Gastrocnemius medialis (tissue), 4 donors: ENCODE measurements around the gene TAAR1. TPM values are rescaled to one million over a fixed set of nuclear protein-coding genes. Genes with fewer than 3 reads are reported as not detected.

Experiments
- ATAC-seq, 2 donors: fragments of 150-250 bp; one replicate each; pipeline ENCODE4 v1.9.1; 2016
- DNase-seq, 2 donors: peaks; one replicate each; pipeline ENCODE4 v3.0.0-alpha.2; 2019
- H3K27ac ChIP-seq, 4 donors: fragments of 200-600 bp; sonication (generic); 1 replicate in 1 of 4; 2 replicates in 3 of 4; pipeline ENCODE4 v1.5.1; 2016 to 2018; ENCODE audit warnings: mild to moderate bottlenecking in 2 of 4, moderate library complexity in 1 of 4
- H3K27me3 ChIP-seq, 3 donors: fragments of 200-600 bp; sonication (generic) in 2 of 3; 1 replicate in 1 of 3; 2 replicates in 2 of 3; pipeline versions ENCODE4 v1.5.1 to v1.6.0; 2016 to 2019; ENCODE audit warnings: mild to moderate bottlenecking in 1 of 3, moderate library complexity in 1 of 3
- H3K36me3 ChIP-seq, 2 donors: fragments of 200-600 bp; sonication (generic) in 1 of 2; one replicate each; pipeline ENCODE4 v1.5.1; 2017 to 2018
- H3K4me1 ChIP-seq, 2 donors: fragments of 200-600 bp; sonication (generic) in 1 of 2; one replicate each; pipeline ENCODE4 v1.5.1; 2016 to 2017; ENCODE audit warnings: mild to moderate bottlenecking in 2 of 2
- H3K4me3 ChIP-seq, 4 donors: fragments of 200-600 bp; sonication (generic) in 3 of 4; 1 replicate in 1 of 4; 2 replicates in 3 of 4; pipeline ENCODE4 v1.5.1; 2016 to 2019; ENCODE audit warnings: mild to moderate bottlenecking in 2 of 4
- H3K9me3 ChIP-seq, 3 donors: fragments of 200-600 bp; sonication (generic) in 2 of 3; 1 replicate in 1 of 3; 2 replicates in 2 of 3; pipeline ENCODE4 v1.5.1; 2016 to 2019
- POLR2A ChIP-seq, 2 donors: fragments of 450-650 bp; IDR thresholded peaks; one replicate each; pipeline ENCODE4 v1.6.1; 2017; ENCODE audit warnings: antibody characterized with exemption in 2 of 2, mild to moderate bottlenecking in 2 of 2, moderate library complexity in 2 of 2
- in situ Hi-C, 4 donors: fragments of 200-750 bp; cut with MboI; loops; one replicate each; pipeline versions ENCODE4 v1.15.0 to v1.8.0; 2017; ENCODE audit warnings: low sequenced_read_pairs in 4 of 4
- intact Hi-C: fragments of 100-400 bp; cut with DNase I; formaldehyde crosslinking; loops from one replicate; pipeline ENCODE4 v1.15.1; 2023; ENCODE audit warnings: low total_unique reads
- total RNA-seq, 4 donors: library from RNA; depleted of rRNA; stranded (reverse); fragments of >200 nt; gene quantifications; one replicate each; pipeline versions ENCODE4 v1.1.0 to v1.2.3, GENCODE V29; 2016
- TF ChIP-seq, protein P1 (sequence below), 5 experiments: fragments of 450-650 bp in 3 of 5; fragments of 200-600 bp in 2 of 5; sonication (generic) in 2 of 5; IDR thresholded peaks in 4 of 5; conservative IDR thresholded peaks in 1 of 5; 1 replicate in 4 of 5; 2 replicates in 1 of 5; pipeline ENCODE4 v1.5.1; 2016 to 2019; ENCODE audit warnings: antibody characterized with exemption in 5 of 5, mild to moderate bottlenecking in 3 of 5, moderate library complexity in 3 of 5

Gene TAAR1
- total RNA-seq, 4 donors from 2014 or later, result not detected

DNA sequence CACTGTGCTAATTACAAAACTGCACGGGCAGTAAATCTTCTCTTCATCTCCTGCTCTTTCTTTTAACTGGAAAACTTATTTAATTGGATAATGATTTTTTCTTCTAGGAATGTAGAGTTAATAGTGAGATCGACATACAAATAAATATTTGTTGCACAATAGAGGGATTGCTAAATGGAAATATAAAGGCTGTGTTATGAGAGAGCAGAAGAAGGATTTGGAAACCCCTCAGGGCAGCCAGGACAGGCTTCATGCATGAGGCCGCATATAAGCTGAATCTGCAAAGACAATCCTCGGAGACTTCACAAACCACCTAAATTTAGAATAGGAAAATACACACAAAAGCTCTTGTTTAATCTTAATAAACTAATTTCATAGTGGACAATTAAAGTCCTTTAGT lies 2.9 kb upstream of the TAAR1 start:
- Histone ChIP-seq H3K4me3 (no peak overlapping the region), H3K36me3 (no peaks in the 10 kb centered on the region), H3K27me3 (no peaks in the 10 kb centered on the region), H3K9me3 (no peaks in the 10 kb centered on the region), H3K27ac (no peak overlapping the region), H3K4me1 (no peaks in the 10 kb centered on the region)
- ATAC-seq (no peak), DNase-seq (no peak)
- in situ Hi-C loops (no loop called here), intact Hi-C loops (no loop called here)
- TF ChIP-seq, protein P1, sequence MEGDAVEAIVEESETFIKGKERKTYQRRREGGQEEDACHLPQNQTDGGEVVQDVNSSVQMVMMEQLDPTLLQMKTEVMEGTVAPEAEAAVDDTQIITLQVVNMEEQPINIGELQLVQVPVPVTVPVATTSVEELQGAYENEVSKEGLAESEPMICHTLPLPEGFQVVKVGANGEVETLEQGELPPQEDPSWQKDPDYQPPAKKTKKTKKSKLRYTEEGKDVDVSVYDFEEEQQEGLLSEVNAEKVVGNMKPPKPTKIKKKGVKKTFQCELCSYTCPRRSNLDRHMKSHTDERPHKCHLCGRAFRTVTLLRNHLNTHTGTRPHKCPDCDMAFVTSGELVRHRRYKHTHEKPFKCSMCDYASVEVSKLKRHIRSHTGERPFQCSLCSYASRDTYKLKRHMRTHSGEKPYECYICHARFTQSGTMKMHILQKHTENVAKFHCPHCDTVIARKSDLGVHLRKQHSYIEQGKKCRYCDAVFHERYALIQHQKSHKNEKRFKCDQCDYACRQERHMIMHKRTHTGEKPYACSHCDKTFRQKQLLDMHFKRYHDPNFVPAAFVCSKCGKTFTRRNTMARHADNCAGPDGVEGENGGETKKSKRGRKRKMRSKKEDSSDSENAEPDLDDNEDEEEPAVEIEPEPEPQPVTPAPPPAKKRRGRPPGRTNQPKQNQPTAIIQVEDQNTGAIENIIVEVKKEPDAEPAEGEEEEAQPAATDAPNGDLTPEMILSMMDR (IDR thresholded peaks at IDR 0.05 in 4 of 5, conservative IDR thresholded peaks at IDR 0.05 in 1 of 5), result no peak
- no peak for TF ChIP-seq POLR2A (IDR thresholded peaks at IDR 0.05)

DNA sequence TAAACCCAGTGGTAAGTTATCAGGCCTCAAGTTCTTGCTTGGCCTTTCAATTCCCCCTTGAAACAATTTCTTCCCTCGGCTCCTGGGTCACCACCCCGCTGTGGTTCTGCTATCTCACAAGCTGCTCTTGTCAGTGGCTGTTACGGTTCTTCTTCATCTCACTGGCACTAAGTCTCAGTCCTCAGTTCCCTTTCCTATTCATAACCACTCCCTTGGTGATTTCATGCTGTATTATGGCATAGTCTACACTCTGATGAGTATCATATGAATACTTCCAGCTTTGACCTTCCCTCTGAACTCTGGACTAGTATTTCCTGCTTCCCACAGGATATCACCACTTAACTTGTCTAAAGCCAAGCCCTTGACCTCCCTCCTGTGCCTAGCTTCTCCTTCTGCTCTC lies 7.9 kb downstream of the TAAR1 start:
- Histone ChIP-seq H3K27ac (no peak overlapping the region), H3K36me3 (no peaks in the 10 kb centered on the region), H3K27me3 (no peaks in the 10 kb centered on the region), H3K9me3 (no peaks in the 10 kb centered on the region), H3K4me3 (no peak overlapping the region), H3K4me1 (no peaks in the 10 kb centered on the region)
- in situ Hi-C loops, result no loop called here
- ATAC-seq (no peak), DNase-seq (no peak)
- intact Hi-C loops, result no loop called here
- no peak for TF ChIP-seq POLR2A (IDR thresholded peaks at IDR 0.05)
- TF ChIP-seq, protein P1 (IDR thresholded peaks at IDR 0.05 in 4 of 5, conservative IDR thresholded peaks at IDR 0.05 in 1 of 5), result no peak

DNA sequence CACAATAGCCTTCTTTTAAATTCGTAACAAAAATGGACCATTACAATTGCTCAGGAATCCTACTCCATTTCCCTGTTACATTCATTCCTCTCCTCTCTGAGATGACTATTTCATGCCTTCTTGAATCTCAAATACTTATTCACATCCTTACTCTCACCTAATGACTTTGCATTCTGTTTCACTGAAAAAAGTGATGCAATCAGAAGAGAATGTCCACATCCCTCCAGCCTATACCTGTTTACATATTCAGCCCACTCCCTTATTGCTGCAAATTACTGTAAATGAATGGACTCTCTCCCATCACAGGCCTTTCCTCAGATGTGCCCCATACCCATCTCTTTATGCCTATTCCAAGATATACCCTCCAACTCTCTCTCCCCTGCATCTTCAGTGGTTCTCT lies 8.6 kb downstream of the TAAR1 start:
- Histone ChIP-seq H3K9me3 (no peaks in the 10 kb centered on the region), H3K4me3 (no peak overlapping the region), H3K27ac (no peak overlapping the region), H3K27me3 (no peaks in the 10 kb centered on the region), H3K4me1 (no peaks in the 10 kb centered on the region), H3K36me3 (no peaks in the 10 kb centered on the region)
- DNase-seq (no peak), ATAC-seq (no peak)
- TF ChIP-seq, protein P1 (IDR thresholded peaks at IDR 0.05 in 4 of 5, conservative IDR thresholded peaks at IDR 0.05 in 1 of 5), result no peak
- no peak for TF ChIP-seq POLR2A (IDR thresholded peaks at IDR 0.05)
- intact Hi-C loops (no loop called here), in situ Hi-C loops (no loop called here)

DNA sequence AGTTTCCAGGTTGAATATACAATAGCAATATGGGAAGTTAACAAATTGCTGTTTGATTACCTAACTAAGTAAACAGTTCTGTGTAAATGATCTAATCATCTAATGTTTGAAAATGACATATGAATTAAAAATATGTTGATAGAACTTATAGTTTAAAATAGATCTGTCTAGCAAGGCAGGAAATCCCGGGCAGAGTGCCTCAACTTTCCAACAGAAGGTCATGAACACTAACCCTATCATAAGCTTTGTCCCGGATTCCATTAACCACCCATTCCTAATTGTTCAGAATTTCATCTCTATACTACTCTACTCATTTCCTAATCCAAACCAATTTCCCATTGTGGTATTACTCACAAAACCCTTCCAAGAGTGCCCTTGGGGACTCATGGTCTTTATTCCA lies 10.2 kb downstream of the TAAR1 start:
- ATAC-seq, result no peak
- TF ChIP-seq, protein P1 (IDR thresholded peaks at IDR 0.05 in 4 of 5, conservative IDR thresholded peaks at IDR 0.05 in 1 of 5), result no peak
- TF ChIP-seq POLR2A (IDR thresholded peaks at IDR 0.05), result no peak

DNA sequence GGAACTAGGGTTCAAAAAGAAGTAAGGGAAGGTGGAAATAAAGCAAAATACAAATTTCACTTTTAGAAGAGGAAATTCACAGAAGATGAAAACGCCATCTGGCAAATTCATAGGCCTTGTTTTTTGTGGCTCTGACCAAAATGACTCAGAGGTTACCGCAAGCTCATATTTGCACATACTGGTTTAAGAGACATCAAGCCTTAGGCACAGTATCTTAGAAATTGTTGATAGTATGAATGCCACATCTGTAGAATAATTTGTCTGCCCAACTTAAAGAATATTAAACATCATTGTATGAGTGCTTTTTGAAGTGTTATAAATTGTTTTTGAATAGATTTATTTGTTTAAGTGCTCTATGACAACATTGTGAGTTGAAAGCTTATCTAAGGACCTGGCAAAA lies 10.6 kb downstream of the TAAR1 start:
- intact Hi-C loops (no loop called here), in situ Hi-C loops (no loop called here)
- Histone ChIP-seq H3K9me3 (no peaks in the 10 kb centered on the region), H3K36me3 (no peaks in the 10 kb centered on the region), H3K27ac (no peak overlapping the region), H3K4me3 (no peak overlapping the region), H3K27me3 (no peaks in the 10 kb centered on the region), H3K4me1 (no peaks in the 10 kb centered on the region)
- TF ChIP-seq, protein P1 (IDR thresholded peaks at IDR 0.05 in 4 of 5, conservative IDR thresholded peaks at IDR 0.05 in 1 of 5), result no peak
- TF ChIP-seq POLR2A (IDR thresholded peaks at IDR 0.05), result no peak
- DNase-seq (no peak), ATAC-seq (no peak)

More for the DNA sequence above, 10.2 kb downstream of the TAAR1 start:
- no peaks in the 10 kb centered on the region for H3K27me3 ChIP-seq
- H3K27ac ChIP-seq, result no peak overlapping the region
- H3K9me3 ChIP-seq, result no peaks in the 10 kb centered on the region
- in situ Hi-C loops, result no loop called here
- no peaks in the 10 kb centered on the region for H3K4me1 ChIP-seq
- no peak for DNase-seq
- no peaks in the 10 kb centered on the region for H3K36me3 ChIP-seq
- no peak overlapping the region for H3K4me3 ChIP-seq
- intact Hi-C loops, result no loop called here
